ENCODE data around the gene RASIP1.
A peak's percentile ranks its signal among the peaks of the same experiment; 100 is the strongest.

Gene RASIP1

GRCh38 chr19:48737360-48737998 is 2.9 kb downstream of the RASIP1 start:
- no peak for DNase-seq (ENCODE audit: low read depth, low spot score)
- Histone ChIP-seq H3K36me3 (ENCODE audit: insufficient read depth, insufficient read length, low read length) (no peaks in the 10 kb centered on the region), H3K27me3 (ENCODE audit: insufficient read depth, insufficient read length) (peaks cover 16% of the 10 kb centered on the region), H3K4me1 (ENCODE audit: insufficient read depth, insufficient read length) (peaks cover 11% of the 10 kb centered on the region), H3K4me3 (ENCODE audit: insufficient read length, low read depth) (no peak overlapping the region), H3K9me3 (ENCODE audit: insufficient read depth, low read length) (no peaks in the 10 kb centered on the region), H3K9ac (ENCODE audit: insufficient read length, low read depth) (no peak overlapping the region)
- TF ChIP-seq YY1 (IDR thresholded peaks at IDR 0.05; ENCODE audit: insufficient read depth, insufficient read length) (no peak), ZNF274 (IDR thresholded peaks at IDR 0.05; ENCODE audit: low read depth, low read length) (no peak), SUZ12 (IDR thresholded peaks at IDR 0.05; ENCODE audit: extremely low read depth, insufficient read depth, insufficient read length) (no peak)

- no peak for DNase-seq (ENCODE audit: low read depth, low spot score)
- Histone ChIP-seq H3K9ac (ENCODE audit: insufficient read length, low read depth) (peak overlapping the region; percentile 29), H3K9me3 (ENCODE audit: insufficient read depth, low read length) (no peaks in the 10 kb centered on the region), H3K36me3 (ENCODE audit: insufficient read depth, insufficient read length, low read length) (no peaks in the 10 kb centered on the region), H3K4me1 (ENCODE audit: insufficient read depth, insufficient read length) (peaks cover 3% of the 10 kb centered on the region), H3K4me3 (ENCODE audit: insufficient read length, low read depth) (peak overlapping the region; percentile 53), H3K27me3 (ENCODE audit: insufficient read depth, insufficient read length) (peaks cover 12% of the 10 kb centered on the region)
- TF ChIP-seq YY1 (IDR thresholded peaks at IDR 0.05; ENCODE audit: insufficient read depth, insufficient read length) (no peak), SUZ12 (IDR thresholded peaks at IDR 0.05; ENCODE audit: extremely low read depth, insufficient read depth, insufficient read length) (no peak), ZNF274 (IDR thresholded peaks at IDR 0.05; ENCODE audit: low read depth, low read length) (no peak)
These were observed 5.3 kb downstream of the RASIP1 start for GRCh38 chr19:48735031-48735615.

GRCh38 chr19:48734625-48735024 is 5.8 kb downstream of the RASIP1 start:
- H3K36me3 ChIP-seq (ENCODE audit: insufficient read depth, insufficient read length, low read length): no peaks in the 10 kb centered on the region
- no peaks in the 10 kb centered on the region for H3K9me3 ChIP-seq (ENCODE audit: insufficient read depth, low read length)
- H3K4me1 ChIP-seq (ENCODE audit: insufficient read depth, insufficient read length): peaks cover under 1% of the 10 kb centered on the region
- no peak overlapping the region for H3K9ac ChIP-seq (ENCODE audit: insufficient read length, low read depth)
- H3K27me3 ChIP-seq (ENCODE audit: insufficient read depth, insufficient read length): peaks cover 7% of the 10 kb centered on the region
- DNase-seq (ENCODE audit: low read depth, low spot score): no peak
- H3K4me3 ChIP-seq (ENCODE audit: insufficient read length, low read depth): no peak overlapping the region
- TF ChIP-seq SUZ12 (IDR thresholded peaks at IDR 0.05; ENCODE audit: extremely low read depth, insufficient read depth, insufficient read length) (no peak), YY1 (IDR thresholded peaks at IDR 0.05; ENCODE audit: insufficient read depth, insufficient read length) (no peak), ZNF274 (IDR thresholded peaks at IDR 0.05; ENCODE audit: low read depth, low read length) (no peak)

GRCh38 chr19:48731452-48731851 is 9.0 kb downstream of the RASIP1 start:
- DNase-seq (ENCODE audit: low read depth, low spot score): no peak
- no peaks in the 10 kb centered on the region for H3K36me3 ChIP-seq (ENCODE audit: insufficient read depth, insufficient read length, low read length)
- no peak overlapping the region for H3K9ac ChIP-seq (ENCODE audit: insufficient read length, low read depth)
- H3K27me3 ChIP-seq (ENCODE audit: insufficient read depth, insufficient read length): no peaks in the 10 kb centered on the region
- H3K9me3 ChIP-seq (ENCODE audit: insufficient read depth, low read length): no peaks in the 10 kb centered on the region
- H3K4me1 ChIP-seq (ENCODE audit: insufficient read depth, insufficient read length): no peaks in the 10 kb centered on the region
- H3K4me3 ChIP-seq (ENCODE audit: insufficient read length, low read depth): no peak overlapping the region
- no peak for TF ChIP-seq YY1 (IDR thresholded peaks at IDR 0.05; ENCODE audit: insufficient read depth, insufficient read length)
- no peak for TF ChIP-seq SUZ12 (IDR thresholded peaks at IDR 0.05; ENCODE audit: extremely low read depth, insufficient read depth, insufficient read length)
- TF ChIP-seq ZNF274 (IDR thresholded peaks at IDR 0.05; ENCODE audit: low read depth, low read length): no peak

GRCh38 chr19:48728911-48729664 is 11.3 kb downstream of the RASIP1 start:
- DNase-seq (ENCODE audit: low read depth, low spot score): no peak
- Histone ChIP-seq H3K9ac (ENCODE audit: insufficient read length, low read depth) (no peak overlapping the region), H3K4me3 (ENCODE audit: insufficient read length, low read depth) (no peak overlapping the region)

GRCh38 chr19:48726556-48726955 is 13.9 kb downstream of the RASIP1 start:
- no peaks in the 10 kb centered on the region for H3K4me1 ChIP-seq (ENCODE audit: insufficient read depth, insufficient read length)
- H3K4me3 ChIP-seq (ENCODE audit: insufficient read length, low read depth): no peak overlapping the region
- no peaks in the 10 kb centered on the region for H3K36me3 ChIP-seq (ENCODE audit: insufficient read depth, insufficient read length, low read length)
- no peaks in the 10 kb centered on the region for H3K9me3 ChIP-seq (ENCODE audit: insufficient read depth, low read length)
- no peak for TF ChIP-seq SUZ12 (IDR thresholded peaks at IDR 0.05; ENCODE audit: extremely low read depth, insufficient read depth, insufficient read length)
- TF ChIP-seq ZNF274 (IDR thresholded peaks at IDR 0.05; ENCODE audit: low read depth, low read length): no peak
- TF ChIP-seq YY1 (IDR thresholded peaks at IDR 0.05; ENCODE audit: insufficient read depth, insufficient read length): no peak
- no peak overlapping the region for H3K9ac ChIP-seq (ENCODE audit: insufficient read length, low read depth)
- no peaks in the 10 kb centered on the region for H3K27me3 ChIP-seq (ENCODE audit: insufficient read depth, insufficient read length)
- DNase-seq (ENCODE audit: low read depth, low spot score): no peak

More at GRCh38 chr19:48728911-48729664, 11.3 kb downstream of the RASIP1 start:
- TF ChIP-seq ZNF274 (IDR thresholded peaks at IDR 0.05; ENCODE audit: low read depth, low read length): no peak
- TF ChIP-seq YY1 (IDR thresholded peaks at IDR 0.05; ENCODE audit: insufficient read depth, insufficient read length): no peak
- no peak for TF ChIP-seq SUZ12 (IDR thresholded peaks at IDR 0.05; ENCODE audit: extremely low read depth, insufficient read depth, insufficient read length)
- Histone ChIP-seq H3K36me3 (ENCODE audit: insufficient read depth, insufficient read length, low read length) (no peaks in the 10 kb centered on the region), H3K9me3 (ENCODE audit: insufficient read depth, low read length) (no peaks in the 10 kb centered on the region), H3K4me1 (ENCODE audit: insufficient read depth, insufficient read length) (no peaks in the 10 kb centered on the region), H3K27me3 (ENCODE audit: insufficient read depth, insufficient read length) (no peaks in the 10 kb centered on the region)

Data from NT2/D1 (cell line).